ENCODE data around the gene TPSAB1. TPM values are rescaled to one million over a fixed set of nuclear protein-coding genes. Genes with fewer than 3 reads are reported as not detected.

The TPSAB1 gene
- total and polyA plus RNA-seq, 5 donors from 2014 or later, result not detected

GRCh38 chr16:1211451-1212268, 28.8 kb upstream of the TPSAB1 start:
- no peak overlapping the region for H3K27ac ChIP-seq (ENCODE audit: insufficient read depth, low read length, poor library complexity, severe bottlenecking)
- Mint-ChIP-seq H3K36me3 (no peaks in the 10 kb centered on the region), H3K4me1 (peaks cover 0 to 4% (median 0%) of the 10 kb centered on the region in 4 donors), H3K4me3 (no peak overlapping the region), H3K27me3 (no peaks in the 10 kb centered on the region), H3K9me3 (peaks cover 0 to 1% (median 0%) of the 10 kb centered on the region in 7 donors), H3K27ac (no peak overlapping the region)
- no peak overlapping the region for H3K4me3 ChIP-seq (ENCODE audit: low read depth, low read length)
- no peak for DNase-seq
- H3K36me3 ChIP-seq (ENCODE audit: control insufficient read depth, insufficient read depth, low read length), result no peaks in the 10 kb centered on the region
- no peaks in the 10 kb centered on the region for H3K9me3 ChIP-seq (ENCODE audit: control insufficient read depth in 2 of 2, low read length in 2 of 2)
- ATAC-seq (ENCODE audit: low read depth in 2 of 2), result no peak
- H3K4me1 ChIP-seq (ENCODE audit: control insufficient read depth, insufficient read depth, low read length, poor library complexity, severe bottlenecking), result no peaks in the 10 kb centered on the region
- H3K27me3 ChIP-seq (ENCODE audit: control insufficient read depth, insufficient read depth, low read length), result no peaks in the 10 kb centered on the region

GRCh38 chr16:1212616-1213194, 27.8 kb upstream of the TPSAB1 start:
- Histone ChIP-seq H3K9me3 (ENCODE audit: control insufficient read depth in 2 of 2, low read length in 2 of 2) (no peaks in the 10 kb centered on the region), H3K27me3 (ENCODE audit: control insufficient read depth, insufficient read depth, low read length) (no peaks in the 10 kb centered on the region), H3K36me3 (ENCODE audit: control insufficient read depth, insufficient read depth, low read length) (no peaks in the 10 kb centered on the region), H3K4me1 (ENCODE audit: control insufficient read depth, insufficient read depth, low read length, poor library complexity, severe bottlenecking) (no peaks in the 10 kb centered on the region), H3K27ac (ENCODE audit: insufficient read depth, low read length, poor library complexity, severe bottlenecking) (no peak overlapping the region), H3K4me3 (ENCODE audit: low read depth, low read length) (no peak overlapping the region)
- peaks cover 0 to 1% (median 0%) of the 10 kb centered on the region in 7 donors for H3K9me3 Mint-ChIP-seq
- no peak overlapping the region for H3K27ac Mint-ChIP-seq
- no peaks in the 10 kb centered on the region for H3K36me3 Mint-ChIP-seq
- DNase-seq, result no peak
- H3K4me1 Mint-ChIP-seq, result peaks cover 0 to 4% (median 0%) of the 10 kb centered on the region in 4 donors
- no peak for ATAC-seq (ENCODE audit: low read depth in 2 of 2)
- no peak overlapping the region for H3K4me3 Mint-ChIP-seq
- no peaks in the 10 kb centered on the region for H3K27me3 Mint-ChIP-seq

GRCh38 chr16:1213231-1213630, 27.3 kb upstream of the TPSAB1 start:
- Histone ChIP-seq H3K9me3 (ENCODE audit: control insufficient read depth in 2 of 2, low read length in 2 of 2) (no peaks in the 10 kb centered on the region), H3K36me3 (ENCODE audit: control insufficient read depth, insufficient read depth, low read length) (no peaks in the 10 kb centered on the region)

GRCh38 chr16:1213796-1214372, 26.6 kb upstream of the TPSAB1 start:
- peaks cover 0 to 1% (median 0%) of the 10 kb centered on the region in 7 donors for H3K9me3 Mint-ChIP-seq
- Histone ChIP-seq H3K4me3 (ENCODE audit: low read depth, low read length) (no peak overlapping the region), H3K9me3 (ENCODE audit: control insufficient read depth in 2 of 2, low read length in 2 of 2) (no peaks in the 10 kb centered on the region), H3K36me3 (ENCODE audit: control insufficient read depth, insufficient read depth, low read length) (no peaks in the 10 kb centered on the region), H3K4me1 (ENCODE audit: control insufficient read depth, insufficient read depth, low read length, poor library complexity, severe bottlenecking) (no peaks in the 10 kb centered on the region), H3K27ac (ENCODE audit: insufficient read depth, low read length, poor library complexity, severe bottlenecking) (no peak overlapping the region), H3K27me3 (ENCODE audit: control insufficient read depth, insufficient read depth, low read length) (no peaks in the 10 kb centered on the region)
- no peaks in the 10 kb centered on the region for H3K27me3 Mint-ChIP-seq
- no peak overlapping the region for H3K27ac Mint-ChIP-seq
- no peak overlapping the region for H3K4me3 Mint-ChIP-seq
- DNase-seq (no peak), ATAC-seq (ENCODE audit: low read depth in 2 of 2) (no peak)
- H3K36me3 Mint-ChIP-seq, result no peaks in the 10 kb centered on the region
- H3K4me1 Mint-ChIP-seq, result no peaks in the 10 kb centered on the region

More at GRCh38 chr16:1213231-1213630, 27.3 kb upstream of the TPSAB1 start:
- no peak overlapping the region for H3K4me3 Mint-ChIP-seq
- H3K27me3 ChIP-seq (ENCODE audit: control insufficient read depth, insufficient read depth, low read length), result no peaks in the 10 kb centered on the region
- H3K4me1 ChIP-seq (ENCODE audit: control insufficient read depth, insufficient read depth, low read length, poor library complexity, severe bottlenecking), result no peaks in the 10 kb centered on the region
- ATAC-seq (ENCODE audit: low read depth in 2 of 2) (no peak), DNase-seq (no peak)
- H3K4me1 Mint-ChIP-seq, result peaks cover 0 to 2% (median 0%) of the 10 kb centered on the region in 4 donors
- H3K27me3 Mint-ChIP-seq, result no peaks in the 10 kb centered on the region
- peaks cover 0 to 1% (median 0%) of the 10 kb centered on the region in 7 donors for H3K9me3 Mint-ChIP-seq
- no peak overlapping the region for H3K4me3 ChIP-seq (ENCODE audit: low read depth, low read length)
- no peak overlapping the region for H3K27ac ChIP-seq (ENCODE audit: insufficient read depth, low read length, poor library complexity, severe bottlenecking)
- no peaks in the 10 kb centered on the region for H3K36me3 Mint-ChIP-seq
- no peak overlapping the region for H3K27ac Mint-ChIP-seq

GRCh38 chr16:1214719-1215118, 25.8 kb upstream of the TPSAB1 start:
- H3K4me1 ChIP-seq (ENCODE audit: control insufficient read depth, insufficient read depth, low read length, poor library complexity, severe bottlenecking), result no peaks in the 10 kb centered on the region
- no peak for DNase-seq
- H3K9me3 ChIP-seq (ENCODE audit: control insufficient read depth in 2 of 2, low read length in 2 of 2), result no peaks in the 10 kb centered on the region
- H3K9me3 Mint-ChIP-seq, result peaks cover 0 to 1% (median 0%) of the 10 kb centered on the region in 7 donors
- H3K4me3 ChIP-seq (ENCODE audit: low read depth, low read length), result no peak overlapping the region
- H3K27ac ChIP-seq (ENCODE audit: insufficient read depth, low read length, poor library complexity, severe bottlenecking), result no peak overlapping the region
- no peaks in the 10 kb centered on the region for H3K4me1 Mint-ChIP-seq
- no peak overlapping the region for H3K27ac Mint-ChIP-seq
- no peaks in the 10 kb centered on the region for H3K36me3 Mint-ChIP-seq
- H3K27me3 Mint-ChIP-seq, result no peaks in the 10 kb centered on the region
- H3K36me3 ChIP-seq (ENCODE audit: control insufficient read depth, insufficient read depth, low read length), result no peaks in the 10 kb centered on the region
- no peaks in the 10 kb centered on the region for H3K27me3 ChIP-seq (ENCODE audit: control insufficient read depth, insufficient read depth, low read length)
- H3K4me3 Mint-ChIP-seq, result no peak overlapping the region
- ATAC-seq (ENCODE audit: low read depth in 2 of 2), result no peak

- Histone ChIP-seq H3K36me3 (ENCODE audit: control insufficient read depth, insufficient read depth, low read length) (no peaks in the 10 kb centered on the region), H3K27me3 (ENCODE audit: control insufficient read depth, insufficient read depth, low read length) (no peaks in the 10 kb centered on the region), H3K9me3 (ENCODE audit: control insufficient read depth in 2 of 2, low read length in 2 of 2) (no peaks in the 10 kb centered on the region), H3K4me3 (ENCODE audit: low read depth, low read length) (no peak overlapping the region), H3K27ac (ENCODE audit: insufficient read depth, low read length, poor library complexity, severe bottlenecking) (no peak overlapping the region), H3K4me1 (ENCODE audit: control insufficient read depth, insufficient read depth, low read length, poor library complexity, severe bottlenecking) (no peaks in the 10 kb centered on the region)
- Mint-ChIP-seq H3K4me3 (no peak overlapping the region), H3K27ac (no peak overlapping the region), H3K27me3 (no peaks in the 10 kb centered on the region), H3K4me1 (no peaks in the 10 kb centered on the region), H3K36me3 (no peaks in the 10 kb centered on the region), H3K9me3 (peaks cover 0 to 1% (median 0%) of the 10 kb centered on the region in 7 donors)
- no peak for DNase-seq
- no peak for ATAC-seq (ENCODE audit: low read depth in 2 of 2)
These were observed 24.8 kb upstream of the TPSAB1 start for GRCh38 chr16:1215574-1216295.

GRCh38 chr16:1216296-1216619, 24.2 kb upstream of the TPSAB1 start:
- H3K9me3 ChIP-seq (ENCODE audit: control insufficient read depth in 2 of 2, low read length in 2 of 2), result no peaks in the 10 kb centered on the region
- H3K27ac Mint-ChIP-seq, result no peak overlapping the region
- H3K36me3 Mint-ChIP-seq, result no peaks in the 10 kb centered on the region
- H3K4me3 ChIP-seq (ENCODE audit: low read depth, low read length), result no peak overlapping the region
- H3K4me3 Mint-ChIP-seq, result no peak overlapping the region
- H3K4me1 Mint-ChIP-seq, result no peaks in the 10 kb centered on the region
- H3K36me3 ChIP-seq (ENCODE audit: control insufficient read depth, insufficient read depth, low read length), result no peaks in the 10 kb centered on the region
- H3K27ac ChIP-seq (ENCODE audit: insufficient read depth, low read length, poor library complexity, severe bottlenecking), result no peak overlapping the region
- no peak for DNase-seq
- H3K4me1 ChIP-seq (ENCODE audit: control insufficient read depth, insufficient read depth, low read length, poor library complexity, severe bottlenecking), result no peaks in the 10 kb centered on the region
- peaks cover 0 to 1% (median 0%) of the 10 kb centered on the region in 7 donors for H3K9me3 Mint-ChIP-seq
- H3K27me3 Mint-ChIP-seq, result no peaks in the 10 kb centered on the region
- no peaks in the 10 kb centered on the region for H3K27me3 ChIP-seq (ENCODE audit: control insufficient read depth, insufficient read depth, low read length)
- ATAC-seq (ENCODE audit: low read depth in 2 of 2), result no peak

Data from CD4-positive, CD25-positive, alpha-beta regulatory T cell (primary cell).